Skeletal muscle satellite cell (primary cell): ENCODE measurements around the gene TKFC. TPM values are rescaled to one million over a fixed set of nuclear protein-coding genes. Genes with fewer than 3 reads are reported as not detected.
A peak's percentile ranks its signal among the peaks of the same experiment; 100 is the strongest.

ENCODE experiments used
- H3K27me3 ChIP-seq: 2 replicates; pipeline ENCODE4 v1.7.0; 2013; ENCODE audit warnings: low read length; ENCODE audit not compliant: control insufficient read depth, insufficient read depth
- H3K36me3 ChIP-seq: 2 replicates; pipeline ENCODE4 v1.7.0; 2013; ENCODE audit warnings: mild to moderate bottlenecking, control low read depth, low read length; ENCODE audit not compliant: insufficient read depth
- H3K4me1 ChIP-seq: 2 replicates; pipeline ENCODE4 v1.7.0; 2013; ENCODE audit warnings: low read length; ENCODE audit not compliant: control insufficient read depth, insufficient read depth
- H3K4me2 ChIP-seq: 2 replicates; pipeline ENCODE4 v1.7.0; 2013; ENCODE audit warnings: mild to moderate bottlenecking, low read length
- H3K4me3 ChIP-seq: 2 replicates; pipeline ENCODE4 v1.7.0; 2013; ENCODE audit warnings: low read length
- H3K9ac ChIP-seq: 2 replicates; pipeline ENCODE4 v1.7.0; 2013; ENCODE audit warnings: mild to moderate bottlenecking, low read depth, low read length, moderate library complexity
- H3K9me3 ChIP-seq: replicated peaks from 2 replicates; pipeline ENCODE4 v1.7.0; 2013; ENCODE audit warnings: mild to moderate bottlenecking, control low read depth, low read length
- total RNA-seq: library from RNA; depleted of rRNA; stranded (reverse); fragments of >200 nt; gene quantifications from 2 replicates; pipeline ENCODE4 v1.2.3, GENCODE V29; 2012; rRNA removed

TKFC gene, protein sequence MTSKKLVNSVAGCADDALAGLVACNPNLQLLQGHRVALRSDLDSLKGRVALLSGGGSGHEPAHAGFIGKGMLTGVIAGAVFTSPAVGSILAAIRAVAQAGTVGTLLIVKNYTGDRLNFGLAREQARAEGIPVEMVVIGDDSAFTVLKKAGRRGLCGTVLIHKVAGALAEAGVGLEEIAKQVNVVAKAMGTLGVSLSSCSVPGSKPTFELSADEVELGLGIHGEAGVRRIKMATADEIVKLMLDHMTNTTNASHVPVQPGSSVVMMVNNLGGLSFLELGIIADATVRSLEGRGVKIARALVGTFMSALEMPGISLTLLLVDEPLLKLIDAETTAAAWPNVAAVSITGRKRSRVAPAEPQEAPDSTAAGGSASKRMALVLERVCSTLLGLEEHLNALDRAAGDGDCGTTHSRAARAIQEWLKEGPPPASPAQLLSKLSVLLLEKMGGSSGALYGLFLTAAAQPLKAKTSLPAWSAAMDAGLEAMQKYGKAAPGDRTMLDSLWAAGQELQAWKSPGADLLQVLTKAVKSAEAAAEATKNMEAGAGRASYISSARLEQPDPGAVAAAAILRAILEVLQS
- total RNA-seq, result 19.4 and 22.8 TPM in 2 replicates

DNA sequence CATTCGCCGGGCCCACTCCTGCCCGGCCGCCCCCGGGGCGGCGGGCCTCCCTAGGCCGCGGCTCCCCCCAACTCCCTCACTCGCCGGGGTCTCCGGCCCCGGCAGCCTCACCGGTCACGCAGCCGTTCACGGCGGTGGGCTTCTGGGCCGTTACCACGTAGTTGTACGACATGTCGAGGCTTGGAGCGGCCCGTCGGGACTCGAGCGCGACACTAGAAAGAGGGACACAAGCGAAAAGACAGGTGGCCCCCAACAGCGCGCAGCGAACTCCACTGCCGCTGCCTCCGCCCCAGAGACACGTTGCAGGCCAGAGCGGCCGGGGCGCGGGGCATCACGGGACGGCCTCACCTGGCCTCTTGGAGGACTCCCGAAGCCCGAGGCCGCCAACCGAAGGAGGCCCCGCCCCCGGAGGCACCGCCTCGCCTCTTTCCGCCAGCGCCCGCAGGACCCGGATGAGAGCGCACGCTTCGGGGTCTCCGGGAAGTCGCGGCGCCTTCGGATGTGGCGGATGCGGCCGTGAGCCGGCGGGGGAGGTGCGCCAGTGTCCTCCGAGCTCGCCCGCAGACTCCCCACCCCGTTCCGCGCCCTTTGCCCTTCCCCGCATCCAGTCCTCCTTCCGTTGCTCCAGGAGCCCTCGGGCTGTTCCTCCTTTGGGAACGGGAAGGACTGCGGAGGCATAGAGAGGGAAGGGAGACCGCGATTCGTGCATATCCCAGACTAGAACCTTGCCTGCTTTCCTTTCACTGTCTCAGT, at the start of gene TKFC, which contains the start of gene DDB1:
TKFC (plus strand) TSS at position 432 of the 753 bp plus-strand sequence. CDS start 1,501 bp downstream, outside the sequence.
DDB1 (minus strand) TSS at position 309 of the 753 bp plus-strand sequence; CDS start at position 172, 137 bp downstream.
- Histone ChIP-seq H3K4me3 (peak within 1 kb of the TSS; percentile 94), H3K4me2 (peak within 1 kb of the TSS; percentile 94), H3K9me3 (no peaks in the 10 kb centered on the region), H3K9ac (peak within 1 kb of the TSS; percentile 100), H3K4me1 (peaks cover 31% of the 10 kb centered on the region), H3K27me3 (no peaks in the 10 kb centered on the region), H3K36me3 (peaks cover 21% of the 10 kb centered on the region)

DNA sequence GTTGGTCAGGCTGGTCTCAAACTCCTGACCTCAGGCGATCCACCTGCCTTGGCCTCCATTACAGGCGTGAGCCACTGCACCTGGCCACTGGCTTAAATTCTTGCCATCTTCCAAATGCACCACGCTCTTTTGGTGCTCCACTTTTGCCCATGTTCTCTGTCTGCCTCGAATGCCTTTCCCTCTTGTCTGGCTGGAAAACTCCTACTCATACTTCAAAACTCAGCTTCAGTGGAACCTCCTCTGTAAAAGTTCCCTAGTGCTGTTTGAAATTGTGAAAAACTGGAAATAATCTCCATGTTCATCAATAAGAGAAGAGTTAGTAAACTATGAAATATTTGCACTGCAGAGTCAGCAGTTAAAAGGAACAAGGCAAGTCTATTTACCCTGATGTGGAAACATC, 49.4 kb upstream of the TKFC start:
- Histone ChIP-seq H3K9me3 (no peaks in the 10 kb centered on the region), H3K36me3 (peaks cover 4% of the 10 kb centered on the region), H3K27me3 (no peaks in the 10 kb centered on the region), H3K9ac (no peak overlapping the region), H3K4me2 (no peak overlapping the region), H3K4me1 (no peaks in the 10 kb centered on the region), H3K4me3 (no peak overlapping the region)

DNA sequence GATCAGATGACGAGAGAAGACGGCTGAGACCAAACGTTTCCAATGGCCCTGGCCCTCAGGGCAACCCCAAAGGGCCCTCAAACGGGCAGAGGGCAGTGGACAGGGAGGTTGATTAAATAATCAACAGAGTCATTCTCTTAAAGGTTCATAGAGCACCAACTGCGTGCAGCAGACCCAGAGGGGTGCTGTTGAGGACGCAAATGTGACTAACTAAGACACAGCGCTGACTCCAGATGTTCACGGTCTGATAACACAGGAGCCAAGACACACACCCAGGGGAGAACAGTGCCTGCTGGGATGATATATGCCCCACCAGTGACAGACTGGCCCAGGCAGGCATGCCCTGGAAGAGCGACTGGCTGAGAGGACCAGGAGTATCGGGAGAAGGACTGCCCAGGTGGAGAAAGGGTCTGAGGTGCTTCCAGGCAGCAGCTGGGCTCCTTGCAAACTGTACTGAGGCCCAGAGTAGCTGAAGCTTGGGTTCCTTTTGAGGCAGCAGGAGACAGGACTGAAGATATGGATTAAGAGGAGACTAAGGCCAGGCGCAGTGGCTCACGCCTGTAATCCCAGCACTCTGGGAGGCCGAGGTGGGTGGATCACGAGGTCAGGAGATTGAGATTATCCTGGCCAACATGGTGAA, 45.6 kb upstream of the TKFC start:
- H3K27me3 ChIP-seq, result no peaks in the 10 kb centered on the region
- no peak overlapping the region for H3K4me2 ChIP-seq
- no peaks in the 10 kb centered on the region for H3K4me1 ChIP-seq
- H3K9me3 ChIP-seq, result no peaks in the 10 kb centered on the region
- no peak overlapping the region for H3K4me3 ChIP-seq
- peaks cover 4% of the 10 kb centered on the region for H3K36me3 ChIP-seq
- no peak overlapping the region for H3K9ac ChIP-seq

DNA sequence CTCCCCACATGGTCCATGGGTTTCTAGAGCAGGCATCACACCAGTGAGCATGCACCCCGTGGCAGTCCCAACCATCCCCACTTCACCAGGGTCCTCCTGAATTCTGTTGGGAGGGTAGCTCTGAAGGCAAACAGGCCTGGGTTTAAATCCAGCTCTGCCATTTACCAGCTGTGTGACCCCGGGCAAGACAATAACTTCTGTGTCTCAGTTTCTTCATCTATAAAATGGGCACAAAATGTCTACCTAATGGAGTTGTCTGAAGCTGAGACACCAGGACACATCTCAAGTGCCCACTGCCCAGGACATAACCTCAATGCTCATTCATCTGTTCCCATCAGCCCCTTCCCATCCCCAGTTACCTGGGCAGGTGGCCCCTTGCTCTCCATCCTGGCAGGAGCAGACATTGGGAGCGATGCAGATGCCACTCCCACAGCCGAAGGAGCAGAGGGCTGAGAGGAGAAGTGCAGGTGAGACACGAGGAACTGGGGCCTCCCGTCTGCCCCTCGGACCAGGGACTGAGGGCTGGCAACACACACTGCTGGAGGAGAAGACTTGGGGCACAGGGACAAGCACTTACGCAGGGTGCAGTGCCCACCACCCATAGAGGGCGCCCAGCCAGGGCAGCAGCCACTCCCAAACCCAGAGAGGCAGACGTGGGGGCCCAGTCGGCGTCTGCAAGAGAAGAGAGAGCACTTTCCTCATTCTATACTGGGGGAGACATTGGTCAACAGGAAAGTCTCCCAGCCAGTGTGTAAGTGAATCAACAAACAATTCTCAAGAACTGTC, 41.9 kb upstream of the TKFC start:
- H3K4me3 ChIP-seq, result no peak overlapping the region
- peaks cover 1% of the 10 kb centered on the region for H3K36me3 ChIP-seq
- H3K9me3 ChIP-seq, result no peaks in the 10 kb centered on the region
- peaks cover 6% of the 10 kb centered on the region for H3K27me3 ChIP-seq
- no peak overlapping the region for H3K4me2 ChIP-seq
- peaks cover 23% of the 10 kb centered on the region for H3K4me1 ChIP-seq
- no peak overlapping the region for H3K9ac ChIP-seq

DNA sequence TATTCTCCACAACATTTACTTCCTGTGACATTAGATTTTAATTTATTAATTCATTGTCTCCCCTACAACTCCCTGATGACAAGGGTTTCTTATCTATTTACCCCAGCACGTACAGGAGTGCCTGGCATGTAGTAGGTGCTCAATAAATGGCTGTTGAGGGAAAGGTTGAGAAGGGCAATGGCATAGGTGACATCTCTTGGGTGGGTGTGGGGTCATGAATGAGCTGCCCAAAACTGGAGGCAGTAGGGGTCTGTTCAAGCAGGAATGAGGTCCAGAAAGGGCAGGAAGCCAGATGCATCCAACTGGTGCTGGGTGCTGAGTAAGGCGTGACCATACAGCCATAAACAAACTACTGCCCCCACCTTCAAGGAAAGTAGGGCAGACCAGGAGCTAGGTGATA, 40.7 kb upstream of the TKFC start:
- Histone ChIP-seq H3K9me3 (no peaks in the 10 kb centered on the region), H3K27me3 (peaks cover 6% of the 10 kb centered on the region)

DNA sequence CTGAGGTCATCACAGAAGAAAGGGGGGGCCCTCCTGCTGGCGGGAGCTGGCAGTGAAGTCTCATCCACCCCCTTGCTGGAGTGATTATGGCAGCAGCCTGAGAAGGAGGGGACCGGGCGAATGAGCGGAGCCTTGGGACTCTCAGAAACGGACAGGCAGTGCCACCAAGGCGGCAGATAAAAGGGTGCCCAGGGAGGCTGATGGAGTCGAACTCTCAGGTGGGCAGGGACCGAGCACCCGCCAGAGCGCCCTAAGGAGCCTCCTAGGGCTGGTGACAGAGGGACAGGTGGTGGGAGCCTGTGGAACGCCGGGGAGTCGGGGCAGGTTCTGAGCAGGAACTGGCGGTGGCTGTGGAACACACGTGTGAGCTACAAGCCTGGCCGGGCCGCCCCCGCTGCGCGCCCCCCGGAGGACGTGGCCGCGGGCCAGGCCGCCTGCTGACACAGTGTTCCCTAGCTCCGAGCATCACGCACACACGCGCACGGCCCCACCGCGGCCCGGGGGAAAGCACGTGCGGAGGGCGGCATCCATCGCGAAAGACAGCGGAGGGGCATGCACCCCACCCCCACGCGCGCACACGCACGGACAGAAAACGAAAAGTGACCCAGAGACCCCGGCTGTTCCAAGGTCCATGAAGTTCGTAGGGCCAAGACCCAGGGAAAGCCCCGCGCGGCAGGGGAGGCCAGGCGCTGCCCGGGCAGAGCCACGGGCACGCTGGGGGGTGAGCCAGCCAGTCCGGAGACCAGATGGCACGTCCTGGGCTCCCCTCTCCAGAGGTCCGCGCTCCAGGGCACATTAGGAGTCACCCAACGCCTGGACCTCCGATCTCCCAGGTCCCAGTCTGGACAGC, 38.9 kb upstream of the TKFC start:
- peak overlapping the region; percentile 73 for H3K4me3 ChIP-seq
- no peaks in the 10 kb centered on the region for H3K9me3 ChIP-seq
- H3K36me3 ChIP-seq, result peaks cover 8% of the 10 kb centered on the region
- H3K9ac ChIP-seq, result peak overlapping the region; percentile 72
- peaks cover 46% of the 10 kb centered on the region for H3K4me1 ChIP-seq
- peak overlapping the region; percentile 99 for H3K4me2 ChIP-seq
- H3K27me3 ChIP-seq, result peaks cover 6% of the 10 kb centered on the region

More for the DNA sequence above, 40.7 kb upstream of the TKFC start:
- Histone ChIP-seq H3K4me3 (no peak overlapping the region), H3K4me2 (no peak overlapping the region), H3K36me3 (no peaks in the 10 kb centered on the region), H3K9ac (no peak overlapping the region), H3K4me1 (peaks cover 29% of the 10 kb centered on the region)

DNA sequence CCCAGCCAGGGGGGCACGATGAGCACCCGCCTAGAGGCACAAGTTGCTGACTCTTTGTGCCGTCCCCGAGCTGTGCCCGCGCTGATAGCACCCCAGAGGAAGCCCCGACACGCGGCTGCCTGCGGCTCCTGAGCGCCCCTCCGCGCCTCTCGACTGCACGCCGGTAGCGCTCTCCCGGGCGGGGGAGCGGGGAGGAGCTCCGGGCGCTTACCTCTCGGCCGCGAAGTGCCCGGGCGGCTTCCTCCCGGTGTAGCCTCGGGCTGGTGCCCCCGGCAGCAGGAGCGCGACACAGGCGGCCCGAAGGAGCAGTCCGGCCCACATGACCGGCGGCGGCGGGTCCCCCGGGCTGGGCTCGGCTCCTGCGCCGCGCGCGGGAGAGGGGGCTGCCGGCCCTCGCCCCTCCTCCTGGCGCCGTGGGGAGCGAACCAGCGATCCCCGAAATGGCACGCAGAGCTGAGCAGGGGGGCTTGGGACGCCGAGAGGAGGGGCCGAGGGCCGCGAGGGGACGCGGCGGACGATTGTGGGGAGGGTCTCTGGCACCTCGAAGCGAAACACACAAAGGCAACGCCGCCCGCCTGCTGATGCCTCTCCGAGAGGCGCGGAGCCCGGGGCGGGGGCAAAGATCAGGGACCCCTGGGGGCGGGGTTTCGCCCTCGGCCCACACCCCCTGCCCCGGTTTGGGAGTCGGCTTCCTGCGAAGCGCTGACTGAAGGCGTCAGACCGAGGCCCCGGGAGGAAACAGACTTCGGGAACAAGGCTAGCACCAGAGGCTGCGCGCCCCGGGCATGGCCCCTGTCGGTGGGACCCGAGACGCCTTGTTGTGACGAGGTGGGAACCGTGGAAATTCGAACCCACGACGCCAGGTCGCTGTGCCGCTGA, 38.1 kb upstream of the TKFC start, which contains the start of gene VWCE:
VWCE (minus strand) TSS at position 600 of the 879 bp plus-strand sequence; CDS start at position 321, 279 bp downstream.
- H3K4me1 ChIP-seq, result peaks cover 47% of the 10 kb centered on the region
- H3K27me3 ChIP-seq, result peaks cover 6% of the 10 kb centered on the region
- peak within 1 kb of the TSS; percentile 99 for H3K4me2 ChIP-seq
- H3K36me3 ChIP-seq, result peaks cover 16% of the 10 kb centered on the region
- H3K9me3 ChIP-seq, result no peaks in the 10 kb centered on the region
- peak within 1 kb of the TSS; percentile 72 for H3K9ac ChIP-seq
- H3K4me3 ChIP-seq, result peak within 1 kb of the TSS; percentile 73

DNA sequence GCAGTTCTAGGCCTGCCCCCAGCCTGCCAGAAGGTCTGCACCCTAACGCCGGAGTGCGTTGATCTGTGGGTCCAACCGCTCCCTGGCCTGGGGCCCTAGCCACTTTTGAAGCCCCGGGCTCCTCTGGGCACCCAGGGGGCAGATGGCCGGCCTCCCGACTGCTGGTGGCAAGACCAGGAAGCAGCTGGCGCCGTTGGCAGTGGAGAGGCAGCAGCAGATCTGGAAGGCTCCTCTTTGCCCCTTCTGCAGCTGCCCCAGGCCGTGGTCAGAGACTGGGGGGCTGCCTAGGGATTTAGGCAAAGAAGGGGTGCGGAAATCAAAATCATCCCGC, 37.5 kb upstream of the TKFC start:
- peak overlapping the region; percentile 99 for H3K4me2 ChIP-seq
- H3K9ac ChIP-seq, result peak overlapping the region; percentile 72
- H3K9me3 ChIP-seq, result no peaks in the 10 kb centered on the region
- peaks cover 22% of the 10 kb centered on the region for H3K36me3 ChIP-seq
- peaks cover 47% of the 10 kb centered on the region for H3K4me1 ChIP-seq
- H3K4me3 ChIP-seq, result peak overlapping the region; percentile 73
- peaks cover 6% of the 10 kb centered on the region for H3K27me3 ChIP-seq

DNA sequence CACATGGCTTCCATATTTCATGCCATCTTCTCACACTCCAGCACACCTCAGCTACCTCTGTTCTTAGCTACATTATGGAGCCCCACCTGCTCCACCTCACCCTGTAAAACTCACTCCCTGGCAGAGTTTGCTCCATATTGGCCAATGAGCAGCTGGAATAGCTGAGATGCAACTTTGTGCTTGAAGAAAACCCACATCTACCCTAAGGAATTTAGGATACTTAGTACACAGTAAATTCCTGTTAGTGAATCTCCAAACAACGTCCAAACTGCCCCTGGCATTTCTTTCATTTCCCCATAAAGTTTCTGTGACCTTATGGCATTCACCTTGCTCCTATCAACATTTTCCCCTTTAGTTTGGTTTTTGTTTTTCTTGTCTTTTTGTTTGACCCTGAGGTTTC, 35.7 kb upstream of the TKFC start:
- H3K4me2 ChIP-seq, result peak overlapping the region; percentile 45
- peak overlapping the region; percentile 37 for H3K9ac ChIP-seq
- H3K9me3 ChIP-seq, result no peaks in the 10 kb centered on the region
- H3K27me3 ChIP-seq, result peaks cover 6% of the 10 kb centered on the region
- peak overlapping the region; percentile 28 for H3K4me3 ChIP-seq
- H3K36me3 ChIP-seq, result peaks cover 39% of the 10 kb centered on the region
- peaks cover 47% of the 10 kb centered on the region for H3K4me1 ChIP-seq
